K562 (cell line): ENCODE results near the gene INPP5K. TPM values are rescaled to one million over a fixed set of nuclear protein-coding genes. Genes with fewer than 3 reads are reported as not detected.

Source experiments
- ATF1 ChIP-seq, 2 experiments: fragments of 450-650 bp in 1 of 2; IDR thresholded peaks; 2 replicates each; pipeline ENCODE4 v1.6.1; 2016; ENCODE audit warnings: missing compliant biosample characterization in 1 of 2, missing genetic modification characterization in 1 of 2
- DPF2 ChIP-seq: fragments of 450-650 bp; IDR thresholded peaks from 2 replicates; pipeline ENCODE4 v1.6.1; 2016
- HCFC1 ChIP-seq: IDR thresholded peaks from 2 replicates; pipeline ENCODE4 v1.6.1; 2012; ENCODE audit warnings: low read depth, low read length, improper control_type of control experiment
- ILF3 ChIP-seq: fragments of 450-650 bp; IDR thresholded peaks from 2 replicates; pipeline ENCODE4 v1.6.1; 2018; ENCODE audit warnings: antibody characterized with exemption, mild to moderate bottlenecking, moderate library complexity, borderline replicate concordance
- KDM5B ChIP-seq: fragments of 200-600 bp; sonication (generic); IDR thresholded peaks from 2 replicates; pipeline ENCODE4 v1.6.1; 2012; ENCODE audit warnings: low read depth, mild to moderate bottlenecking, moderate library complexity, low read length, control low read depth, inconsistent platforms; ENCODE audit not compliant: insufficient replicate concordance
- MTA3 ChIP-seq: fragments of 450-650 bp; formaldehyde crosslinking; IDR thresholded peaks from 2 replicates; pipeline ENCODE4 v1.6.1; 2017; ENCODE audit warnings: mild to moderate bottlenecking, borderline replicate concordance
- PHF8 ChIP-seq: fragments of 200-600 bp; sonication (generic); IDR thresholded peaks from 2 replicates; pipeline ENCODE4 v1.6.1; 2012; ENCODE audit warnings: mixed run types, mild to moderate bottlenecking, inconsistent platforms, low read length, moderate library complexity, borderline replicate concordance
- POLR2A ChIP-seq: fragments of 450-650 bp; conservative IDR thresholded peaks from 2 replicates; pipeline ENCODE4 v1.6.1; 2016
- POLR2AphosphoS5 ChIP-seq: IDR thresholded peaks from 2 replicates; pipeline ENCODE4 v1.6.1; 2011; ENCODE audit warnings: mild to moderate bottlenecking, low read depth, low read length, moderate library complexity; ENCODE audit not compliant: control insufficient read depth, insufficient read depth
- POLR2G ChIP-seq: fragments of 200-400 bp; formaldehyde crosslinking; IDR thresholded peaks from 2 replicates; pipeline ENCODE4 v1.6.1; 2017; ENCODE audit warnings: low read depth, mild to moderate bottlenecking, antibody characterized with exemption, low read length, moderate library complexity
- SAFB2 ChIP-seq: fragments of 200-400 bp; formaldehyde crosslinking; IDR thresholded peaks from 2 replicates; pipeline ENCODE4 v1.6.1; 2018; ENCODE audit warnings: borderline replicate concordance, low read length, low read depth, moderate library complexity; ENCODE audit not compliant: severe bottlenecking
- SIN3A ChIP-seq, 2 experiments: fragments of 150-350 bp in 1 of 2; IDR thresholded peaks; 2 replicates each; pipeline ENCODE4 v1.6.1; 2011 to 2016; ENCODE audit warnings: borderline replicate concordance in 2 of 2, low read depth in 2 of 2, low read length in 2 of 2, mild to moderate bottlenecking in 2 of 2, moderate library complexity in 2 of 2; ENCODE audit not compliant: control insufficient read depth in 1 of 2
- SMAD1 ChIP-seq: fragments of 150-350 bp; IDR thresholded peaks from 2 replicates; pipeline ENCODE4 v1.6.1; 2014; ENCODE audit warnings: low read length, low read depth; ENCODE audit not compliant: partially characterized antibody
- STAT5B ChIP-seq: fragments of 250-450 bp; sonication (Bioruptor Pico); IDR thresholded peaks from 2 replicates; pipeline ENCODE4 v1.8.0; 2021; ENCODE audit warnings: mild to moderate bottlenecking, inconsistent platforms
- TCF7 ChIP-seq: sonication (generic); IDR thresholded peaks from 2 replicates; pipeline ENCODE4 v1.6.1; 2016; ENCODE audit warnings: antibody characterized with exemption, borderline replicate concordance
- TCF7L2 ChIP-seq: fragments of 150-350 bp; IDR thresholded peaks from 2 replicates; pipeline ENCODE4 v1.6.1; 2016; ENCODE audit warnings: low read depth, mild to moderate bottlenecking, low read length, moderate library complexity
- ZBTB11 ChIP-seq, 3 experiments: fragments of 200-800 bp in 1 of 3; fragments of 250-450 bp in 1 of 3; fragments of 450-650 bp in 1 of 3; sonication (Bioruptor Pico) in 1 of 3; sonication (Bioruptor generic) in 1 of 3; formaldehyde crosslinking in 1 of 3; IDR thresholded peaks; 2 replicates each; pipeline versions ENCODE4 v1.6.1 to v1.8.0; 2016 to 2022; ENCODE audit warnings: mild to moderate bottlenecking in 2 of 3, missing genetic modification characterization in 2 of 3, missing compliant biosample characterization in 1 of 3, moderate library complexity in 1 of 3
- ZBTB7A ChIP-seq: IDR thresholded peaks from 2 replicates; pipeline ENCODE4 v1.6.1; 2011; ENCODE audit warnings: low read depth, mild to moderate bottlenecking, low read length, moderate library complexity, borderline replicate concordance; ENCODE audit not compliant: control insufficient read depth
- ZC3H4 ChIP-seq: sonication (generic); formaldehyde crosslinking; IDR thresholded peaks from 2 replicates; pipeline ENCODE4 v1.9.0; 2021; ENCODE audit warnings: missing genetic modification reagents, borderline replicate concordance
- ZFP30 ChIP-seq: fragments of 250-450 bp; sonication (Bioruptor Pico); IDR thresholded peaks from 2 replicates; pipeline ENCODE4 v1.8.0; 2022; ENCODE audit warnings: moderate library complexity, mild to moderate bottlenecking, inconsistent platforms, borderline replicate concordance
- polyA plus RNA-seq, 8 experiments: library from polyadenylated mRNA; depleted of rRNA in 4 of 8; stranded (reverse) in 5 of 8; unstranded in 3 of 8; fragments of >200 nt; fragmentation: Nextera tagmentation in 2 of 8; fragmentation: Illumina TruSeq in 1 of 8; extraction: Ambion mirVana in 2 of 8; extraction: Trizol in 1 of 8; gene quantifications; 2 replicates each; pipeline versions ENCODE4 v1.2.1 to v1.2.3, GENCODE V29; 2011 to 2014; ENCODE audit warnings: inconsistent platforms in 1 of 8, missing spikeins in 1 of 8
- total RNA-seq, 7 experiments: library from RNA; depleted of rRNA in 6 of 7; stranded (reverse); fragments of >200 nt in 6 of 7; fragmentation: Illumina TruSeq in 2 of 7; extraction: Trizol in 2 of 7; gene quantifications; 2 replicates each; pipeline versions ENCODE4 v1.2.1 to v1.2.3, GENCODE V29; 2011 to 2021; ENCODE audit warnings: low replicate concordance in 1 of 7
- TF ChIP-seq, protein P1 (sequence below): sonication (generic); formaldehyde crosslinking; IDR thresholded peaks from 2 replicates; pipeline ENCODE4 v1.8.1; 2023; ENCODE audit warnings: mild to moderate bottlenecking, missing genetic modification reagents

Gene INPP5K
- total and polyA plus RNA-seq, 9 of the 15 experiments (the other 6 are each of a cell fraction or from before 2014, with no cell fraction given), result 0.63 to 15.1 (median 10.1) TPM

- TF ChIP-seq, protein P1, sequence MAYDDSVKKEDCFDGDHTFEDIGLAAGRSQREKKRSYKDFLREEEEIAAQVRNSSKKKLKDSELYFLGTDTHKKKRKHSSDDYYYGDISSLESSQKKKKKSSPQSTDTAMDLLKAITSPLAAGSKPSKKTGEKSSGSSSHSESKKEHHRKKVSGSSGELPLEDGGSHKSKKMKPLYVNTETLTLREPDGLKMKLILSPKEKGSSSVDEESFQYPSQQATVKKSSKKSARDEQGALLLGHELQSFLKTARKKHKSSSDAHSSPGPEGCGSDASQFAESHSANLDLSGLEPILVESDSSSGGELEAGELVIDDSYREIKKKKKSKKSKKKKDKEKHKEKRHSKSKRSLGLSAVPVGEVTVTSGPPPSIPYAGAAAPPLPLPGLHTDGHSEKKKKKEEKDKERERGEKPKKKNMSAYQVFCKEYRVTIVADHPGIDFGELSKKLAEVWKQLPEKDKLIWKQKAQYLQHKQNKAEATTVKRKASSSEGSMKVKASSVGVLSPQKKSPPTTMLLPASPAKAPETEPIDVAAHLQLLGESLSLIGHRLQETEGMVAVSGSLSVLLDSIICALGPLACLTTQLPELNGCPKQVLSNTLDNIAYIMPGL (CRISPR knock-in tag), result peak; percentile 77; the same call in 1 of the 2 replicates
- TF ChIP-seq POLR2AphosphoS5, result peak; percentile 74
- no peak for TF ChIP-seq ZFP30 (CRISPR knock-in tag)
- no peak for TF ChIP-seq TCF7
- peak; percentile 87 for TF ChIP-seq KDM5B
- no peak for TF ChIP-seq STAT5B (CRISPR knock-in tag)
- TF ChIP-seq TCF7L2, result no peak
- TF ChIP-seq ILF3, result 0 out of 2 replicates have a peak, but pooled peaks have one; percentile 40
- peak; percentile 98 for TF ChIP-seq POLR2G
- TF ChIP-seq SAFB2, result no peak
- TF ChIP-seq ZBTB7A, result peak; percentile 52; the same call in 1 of the 2 replicates
- peak; percentile 20 for TF ChIP-seq SMAD1
- TF ChIP-seq DPF2, result no peak
- TF ChIP-seq PHF8, result peak; percentile 88; the same call in 1 of the 2 replicates
- no peak for TF ChIP-seq ATF1 (CRISPR knock-in tag; IDR thresholded peaks at IDR 0.05)
- peak; percentile 94 for TF ChIP-seq ATF1 (tag; IDR thresholded peaks at IDR 0.05)
- peak in 1 of 3 experiments; percentile 77; a peak in 2 of 6 replicates for TF ChIP-seq ZBTB11 (CRISPR knock-in tag; IDR thresholded peaks at IDR 0.05)
- peak; percentile 22; the same call in 1 of the 2 replicates for TF ChIP-seq ZC3H4 (CRISPR knock-in tag)
- TF ChIP-seq HCFC1, result peak; percentile 94
- TF ChIP-seq POLR2A, result peak; percentile 90
- TF ChIP-seq SIN3A (IDR thresholded peaks at IDR 0.05; ENCODE audit: borderline replicate concordance in 2 of 2, control insufficient read depth in 1 of 2, low read depth in 2 of 2, low read length in 2 of 2), result peak; percentile 26 to 70; a peak in 1 of 4 replicates
- TF ChIP-seq MTA3, result peak; percentile 26; the same call in 1 of the 2 replicates
Measured at GRCh38 chr17:1455797-1456599, 60.4 kb downstream of the INPP5K start, which contains the start of gene CRK (continued).
